Measurements from ENCODE around the gene FAM8A1.

- TF ChIP-seq CTCF (IDR thresholded peaks at IDR 0.05) (no peak), POLR2AphosphoS5 (IDR thresholded peaks at IDR 0.05) (no peak)
Measured at GRCh38 chr6:17589406-17590096, 10.6 kb upstream of the FAM8A1 start.
